ENCODE results near the gene TADA2B. TPM values are rescaled to one million over a fixed set of nuclear protein-coding genes. Genes with fewer than 3 reads are reported as not detected.

TADA2B gene
- total and polyA plus RNA-seq, 2 of the 4 experiments (the other 2 are of a cell fraction), result 6.1 to 8.6 TPM

DNA sequence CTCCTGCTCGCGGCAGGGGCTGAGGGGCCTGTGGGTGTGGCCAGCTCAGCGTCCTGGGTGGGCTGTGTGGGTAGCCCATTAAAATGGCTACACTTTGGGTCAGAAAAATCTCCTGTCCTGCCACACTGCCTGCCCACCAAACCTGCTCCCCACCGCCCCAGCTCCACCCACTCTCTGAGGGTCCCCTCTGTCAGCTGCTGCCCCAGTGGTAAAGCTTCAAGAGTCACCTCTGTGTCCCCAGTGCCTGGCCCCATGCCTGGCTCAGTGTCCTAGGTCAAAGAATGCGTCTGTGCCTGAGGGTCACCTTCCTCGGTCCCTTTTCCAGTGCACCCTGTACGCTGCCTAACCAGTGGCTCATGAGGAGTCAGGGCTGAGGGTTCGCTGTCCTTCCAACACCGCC, 24.9 kb upstream of the TADA2B start:
- Histone ChIP-seq H3K27ac (ENCODE audit: insufficient read depth, low read length) (no peak overlapping the region), H2AK9ac (replicated peaks; ENCODE audit: low read depth, low read length, poor library complexity) (no peak overlapping the region), H3K36me3 (ENCODE audit: control insufficient read depth, insufficient read depth, low read length) (peaks cover 43% of the 10 kb centered on the region), H2BK5ac (ENCODE audit: low read depth, low read length, poor library complexity, severe bottlenecking) (no peak overlapping the region), H2BK15ac (ENCODE audit: low read depth, low read length) (no peak overlapping the region), H4K5ac (ENCODE audit: low read depth, low read length) (no peak overlapping the region), H3K14ac (replicated peaks; ENCODE audit: low read depth, low read length) (no peak overlapping the region), H3K23ac (ENCODE audit: low read depth, low read length) (no peak overlapping the region), H2AK5ac (ENCODE audit: low read depth, low read length) (no peak overlapping the region), H3K9ac (ENCODE audit: low read depth, low read length) (no peak overlapping the region), H4K8ac (ENCODE audit: low read depth in 2 of 2, low read length in 2 of 2) (no peak overlapping the region), H3K4me1 (ENCODE audit: control insufficient read depth, insufficient read depth, low read length) (peaks cover 8% of the 10 kb centered on the region), H3K4ac (ENCODE audit: low read depth, low read length) (no peak overlapping the region), H2AFZ (replicated peaks; ENCODE audit: low read length, poor library complexity) (no peak overlapping the region), H3K18ac (ENCODE audit: low read depth, low read length) (no peak overlapping the region), H3K9me1 (ENCODE audit: insufficient read depth, low read length) (peaks cover 23% of the 10 kb centered on the region), H2BK120ac (ENCODE audit: low read depth, low read length) (no peak overlapping the region), H3K9me3 (ENCODE audit: control insufficient read depth, insufficient read depth, low read length) (no peaks in the 10 kb centered on the region), H4K20me1 (ENCODE audit: insufficient read depth, low read length) (no peaks in the 10 kb centered on the region), H3K4me3 (ENCODE audit: insufficient read depth, low read depth, low read length) (no peak overlapping the region), H3K56ac (ENCODE audit: extremely low read depth, insufficient read depth, low read length) (no peak overlapping the region), H4K91ac (ENCODE audit: insufficient read depth, low read depth, low read length) (no peak overlapping the region), H3K27me3 (ENCODE audit: control insufficient read depth, insufficient read depth, low read length) (no peaks in the 10 kb centered on the region), H2BK20ac (ENCODE audit: low read depth, low read length) (no peak overlapping the region), H3K79me1 (ENCODE audit: low read depth in 1 of 2, low read length in 2 of 2) (peaks cover 19 to 49% of the 10 kb centered on the region in 2 experiments), H3K4me2 (ENCODE audit: low read depth, low read length) (no peak overlapping the region)
- CTCF ChIA-PET, result no interaction called here
- intact Hi-C loops (cut with micrococcal nuclease) (no loop called here), in situ Hi-C loops (cut with MboI; ENCODE audit: low sequenced_read_pairs) (no loop called here), dilution Hi-C loops (cut with HindIII; ENCODE audit: low sequenced_read_pairs, unreplicated experiment) (no loop called here)
- DNase-seq, result no peak
- WGBS, 2 experiments (ENCODE audit: extremely low coverage in 2 of 2, insufficient read length in 1 of 2), result 95% methylated on average over 8 of the region's 9 CpGs; no CpG with 5 or more reads in 1 of the 2 experiments
- ATAC-seq (ENCODE audit: low read depth), result no peak
- no TSS peak for BruUV-seq (replicated peaks)
- TF ChIP-seq, protein P1, sequence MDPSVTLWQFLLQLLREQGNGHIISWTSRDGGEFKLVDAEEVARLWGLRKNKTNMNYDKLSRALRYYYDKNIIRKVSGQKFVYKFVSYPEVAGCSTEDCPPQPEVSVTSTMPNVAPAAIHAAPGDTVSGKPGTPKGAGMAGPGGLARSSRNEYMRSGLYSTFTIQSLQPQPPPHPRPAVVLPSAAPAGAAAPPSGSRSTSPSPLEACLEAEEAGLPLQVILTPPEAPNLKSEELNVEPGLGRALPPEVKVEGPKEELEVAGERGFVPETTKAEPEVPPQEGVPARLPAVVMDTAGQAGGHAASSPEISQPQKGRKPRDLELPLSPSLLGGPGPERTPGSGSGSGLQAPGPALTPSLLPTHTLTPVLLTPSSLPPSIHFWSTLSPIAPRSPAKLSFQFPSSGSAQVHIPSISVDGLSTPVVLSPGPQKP (IDR thresholded peaks at IDR 0.05; ENCODE audit: borderline replicate concordance, low read depth, low read length), result no peak
- TF ChIP-seq CEBPB (IDR thresholded peaks at IDR 0.05; ENCODE audit: low read depth, low read length) (no peak), RAD21 (IDR thresholded peaks at IDR 0.05; ENCODE audit: low read length) (no peak), BHLHE40 (IDR thresholded peaks at IDR 0.05; ENCODE audit: low read depth, low read length) (no peak), MAFK (IDR thresholded peaks at IDR 0.05; ENCODE audit: low read depth, low read length) (no peak), FOS (IDR thresholded peaks at IDR 0.05; ENCODE audit: low read depth, low read length) (no peak), MAZ (IDR thresholded peaks at IDR 0.05; ENCODE audit: borderline replicate concordance, low read depth, low read length) (no peak)
- TF ChIP-seq, protein P2, sequence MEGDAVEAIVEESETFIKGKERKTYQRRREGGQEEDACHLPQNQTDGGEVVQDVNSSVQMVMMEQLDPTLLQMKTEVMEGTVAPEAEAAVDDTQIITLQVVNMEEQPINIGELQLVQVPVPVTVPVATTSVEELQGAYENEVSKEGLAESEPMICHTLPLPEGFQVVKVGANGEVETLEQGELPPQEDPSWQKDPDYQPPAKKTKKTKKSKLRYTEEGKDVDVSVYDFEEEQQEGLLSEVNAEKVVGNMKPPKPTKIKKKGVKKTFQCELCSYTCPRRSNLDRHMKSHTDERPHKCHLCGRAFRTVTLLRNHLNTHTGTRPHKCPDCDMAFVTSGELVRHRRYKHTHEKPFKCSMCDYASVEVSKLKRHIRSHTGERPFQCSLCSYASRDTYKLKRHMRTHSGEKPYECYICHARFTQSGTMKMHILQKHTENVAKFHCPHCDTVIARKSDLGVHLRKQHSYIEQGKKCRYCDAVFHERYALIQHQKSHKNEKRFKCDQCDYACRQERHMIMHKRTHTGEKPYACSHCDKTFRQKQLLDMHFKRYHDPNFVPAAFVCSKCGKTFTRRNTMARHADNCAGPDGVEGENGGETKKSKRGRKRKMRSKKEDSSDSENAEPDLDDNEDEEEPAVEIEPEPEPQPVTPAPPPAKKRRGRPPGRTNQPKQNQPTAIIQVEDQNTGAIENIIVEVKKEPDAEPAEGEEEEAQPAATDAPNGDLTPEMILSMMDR (conservative IDR thresholded peaks at IDR 0.05; ENCODE audit: low read depth, low read length), result no peak
- POLR2A ChIA-PET (ENCODE audit: unreplicated experiment), result no interaction called here

Data from IMR-90 (cell line).